SH-SY5Y (cell line): ENCODE data around the gene RPL12.

Experiments
- GATA2 ChIP-seq: IDR thresholded peaks from 2 replicates; pipeline ENCODE4 v1.6.1; 2011; ENCODE audit warnings: mild to moderate bottlenecking, low read depth, low read length
- GATA3 ChIP-seq: IDR thresholded peaks from 2 replicates; pipeline ENCODE4 v1.6.1; 2011; ENCODE audit warnings: low read depth, mild to moderate bottlenecking, low read length, moderate library complexity

GRCh38 chr9:127473932-127474331 lies 22.7 kb upstream of the RPL12 start:
- no peak for TF ChIP-seq GATA3
- no peak for TF ChIP-seq GATA2
